HG03342 (cell line): ENCODE results near the gene CRABP2.

ENCODE experiments used
- ATAC-seq: cut with Tn5 transposase; IDR thresholded peaks from one replicate; pipeline ENCODE4 v1.9.1; 2021; ENCODE audit warnings: mild to moderate bottlenecking, moderate library complexity; ENCODE audit not compliant: unreplicated experiment

The CRABP2 gene

GRCh38 chr1:156670791-156671190, 34.6 kb downstream of the CRABP2 start:
- no peak for ATAC-seq

DNA sequence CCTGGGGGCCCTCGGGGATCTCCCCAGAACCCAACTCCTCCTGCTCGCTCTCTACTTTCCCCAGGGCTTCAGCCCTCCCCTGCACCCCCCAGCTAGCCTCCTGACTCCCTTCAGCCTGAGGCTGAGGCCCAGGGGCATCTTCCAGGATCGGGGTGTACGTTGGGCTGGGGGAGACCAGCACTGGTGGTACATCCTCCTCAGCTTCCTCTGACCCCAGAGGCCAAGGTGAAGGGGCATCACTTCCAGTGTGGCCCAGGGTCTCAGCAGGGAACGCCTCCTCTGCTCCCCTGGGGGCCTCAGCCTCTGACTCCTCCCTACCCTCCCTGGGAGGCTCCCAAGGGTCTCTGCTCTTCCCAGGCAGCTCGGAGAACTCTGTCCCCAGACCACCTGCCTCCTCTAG, 35.0 kb downstream of the CRABP2 start:
- no peak for ATAC-seq

DNA sequence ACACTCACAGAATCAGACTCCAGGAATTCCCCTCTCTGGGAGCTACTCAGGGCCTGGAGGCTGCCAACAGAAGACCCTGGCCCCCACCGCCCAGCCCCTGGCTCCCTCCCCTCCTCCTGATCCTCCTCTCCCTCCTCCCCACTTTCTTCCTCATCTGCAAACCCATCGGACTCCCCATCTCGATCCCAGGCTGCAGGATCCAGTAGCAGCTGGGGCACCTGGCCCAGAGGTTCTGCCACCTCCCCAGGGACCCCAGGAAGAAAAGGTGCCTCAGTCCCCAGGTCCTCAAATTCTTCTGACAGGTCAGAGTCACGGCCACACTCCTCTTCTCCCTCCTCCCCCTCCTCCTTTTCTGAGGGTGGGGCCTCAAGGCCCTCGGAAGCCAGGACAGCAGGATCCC, 35.6 kb downstream of the CRABP2 start:
- no peak for ATAC-seq

GRCh38 chr1:156668801-156669637, 36.4 kb downstream of the CRABP2 start:
- ATAC-seq = no peak

GRCh38 chr1:156667968-156668709, 37.2 kb downstream of the CRABP2 start:
- ATAC-seq = no peak

- ATAC-seq = no peak
Measured at GRCh38 chr1:156667610-156667967, 37.8 kb downstream of the CRABP2 start.

- ATAC-seq = no peak
Measured at GRCh38 chr1:156666862-156667609, 38.3 kb downstream of the CRABP2 start.

DNA sequence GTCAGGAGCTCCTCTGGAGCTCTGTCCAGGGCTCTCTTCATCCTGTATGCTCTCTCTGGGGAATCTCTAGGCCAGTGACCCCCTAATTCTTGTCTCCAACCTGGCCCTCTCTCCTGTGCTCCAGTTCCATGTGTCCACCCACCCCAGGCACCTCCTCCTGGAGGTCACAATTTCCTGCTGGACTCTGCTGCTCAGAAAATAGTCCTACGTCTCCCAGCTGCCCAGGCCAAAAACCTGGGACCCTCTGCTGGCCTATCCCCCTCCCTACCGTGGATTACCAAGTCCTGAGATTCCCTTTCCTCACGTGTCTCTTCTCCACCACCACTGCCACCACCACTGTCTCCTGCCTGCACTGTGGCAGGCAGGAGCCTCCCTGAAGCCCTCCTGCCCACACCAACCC, 39.8 kb downstream of the CRABP2 start:
- no peak for ATAC-seq

GRCh38 chr1:156664767-156665411, 40.5 kb downstream of the CRABP2 start:
- ATAC-seq = no peak

- ATAC-seq = no peak
Measured at GRCh38 chr1:156664046-156664766, 41.2 kb downstream of the CRABP2 start.

- no peak for ATAC-seq
Measured at GRCh38 chr1:156663178-156663577, 42.2 kb downstream of the CRABP2 start.

- ATAC-seq = no peak
Measured at GRCh38 chr1:156662800-156663055, 42.7 kb downstream of the CRABP2 start.

GRCh38 chr1:156662005-156662799, 43.2 kb downstream of the CRABP2 start:
- no peak for ATAC-seq

- no peak for ATAC-seq
Measured at GRCh38 chr1:156660752-156661112, 44.7 kb downstream of the CRABP2 start.

GRCh38 chr1:156659988-156660751, 45.2 kb downstream of the CRABP2 start:
- ATAC-seq = peak; percentile 71

DNA sequence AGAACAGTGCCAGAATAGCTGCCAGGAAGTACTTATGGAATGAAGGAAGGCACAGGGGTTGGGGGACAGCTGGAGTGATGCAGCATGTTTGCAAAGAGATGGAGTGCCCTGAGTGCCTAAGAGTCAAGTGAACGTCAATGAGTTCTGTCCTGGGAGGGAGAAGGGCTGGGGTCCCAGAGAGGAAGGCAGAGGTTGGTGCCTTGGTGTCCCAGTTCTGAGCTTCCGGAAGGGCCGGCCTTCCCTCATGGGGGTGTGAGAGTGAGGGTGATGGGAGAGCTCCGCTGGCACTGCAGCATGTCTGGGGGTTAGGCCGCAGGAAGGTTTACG, 45.8 kb downstream of the CRABP2 start:
- no peak for ATAC-seq

DNA sequence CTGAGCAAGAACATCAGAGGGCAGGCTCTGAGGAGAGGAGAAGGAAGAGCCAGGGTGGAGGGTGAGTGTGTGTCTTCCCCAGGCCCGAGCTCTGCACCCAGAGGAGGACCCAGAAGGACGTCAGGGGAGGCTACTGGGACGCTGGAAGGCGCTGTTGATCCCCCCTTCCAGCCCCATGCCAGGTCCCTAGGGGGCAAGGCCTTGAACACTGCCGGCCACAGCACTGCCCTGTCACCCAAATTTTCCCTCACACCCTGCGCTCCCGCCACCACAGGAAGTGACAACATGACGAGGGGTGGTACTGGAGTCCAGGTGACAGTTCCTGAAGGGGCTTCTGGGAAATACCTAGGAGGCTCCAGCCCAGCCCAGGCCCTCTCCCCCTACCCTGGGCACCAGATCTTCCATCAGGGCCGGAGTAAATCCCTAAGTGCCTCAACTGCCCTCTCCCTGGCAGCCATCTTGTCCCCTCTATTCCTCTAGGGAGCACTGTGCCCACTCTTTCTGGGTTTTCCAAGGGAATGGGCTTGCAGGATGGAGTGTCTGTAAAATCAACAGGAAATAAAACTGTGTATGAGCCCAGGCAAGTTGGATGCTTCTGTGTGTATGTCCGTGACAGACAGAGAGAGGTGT, 46.3 kb downstream of the CRABP2 start:
- no peak for ATAC-seq

- ATAC-seq = no peak
Measured at GRCh38 chr1:156658496-156658895, 46.9 kb downstream of the CRABP2 start.

- no peak for ATAC-seq
Measured at GRCh38 chr1:156657741-156658319, 47.6 kb downstream of the CRABP2 start.
